ENCODE measurements around the gene SHISA5. TPM values are rescaled to one million over a fixed set of nuclear protein-coding genes. Genes with fewer than 3 reads are reported as not detected.
A peak's percentile ranks its signal among the peaks of the same experiment; 100 is the strongest.

Gene SHISA5
- total RNA-seq, 3 donors from 2014 or later (not counting 1 experiment from before 2014, with no cell fraction given), result 211 to 237 (median 218) TPM

GRCh38 chr3:48505146-48505545, 1.2 kb upstream of the SHISA5 start:
- H3K4me1 Mint-ChIP-seq, result peaks cover 14 to 47% of the 10 kb centered on the region in 2 donors
- no peaks in the 10 kb centered on the region for H3K36me3 ChIP-seq (ENCODE audit: control insufficient read depth, insufficient read depth, low read length)
- no peaks in the 10 kb centered on the region for H3K27me3 ChIP-seq (ENCODE audit: control insufficient read depth, insufficient read depth, low read length)
- H3K4me3 ChIP-seq (ENCODE audit: low read length), result no peak overlapping the region
- no peak for TF ChIP-seq CTCF (IDR thresholded peaks at IDR 0.05)
- ATAC-seq (no peak), DNase-seq (no peak)
- no peaks in the 10 kb centered on the region for H3K27me3 Mint-ChIP-seq (ENCODE audit: low read depth in 2 of 2)
- WGBS (ENCODE audit: insufficient coverage), result 98% methylated on average over 2 of the region's 2 CpGs
- H3K4me1 ChIP-seq (ENCODE audit: control insufficient read depth, insufficient read depth, low read length), result peaks cover 31% of the 10 kb centered on the region
- no peaks in the 10 kb centered on the region for H3K9me3 Mint-ChIP-seq
- no peaks in the 10 kb centered on the region for H3K36me3 Mint-ChIP-seq
- no peaks in the 10 kb centered on the region for H3K9me3 ChIP-seq (ENCODE audit: control insufficient read depth, insufficient read depth, low read length)
- H3K27ac Mint-ChIP-seq, result peak overlapping the region in 1 of 2 donors; percentile 88
- peak overlapping the region; percentile 84 for H3K4me3 Mint-ChIP-seq
- intact Hi-C loops (cut with micrococcal nuclease), result loop anchor here (5.0 kb wide), 1 partner anchor 38 kb away; a partner anchor contains a TSS
- no peak overlapping the region for H3K27ac ChIP-seq (ENCODE audit: low read length)

- Histone ChIP-seq H3K36me3 (ENCODE audit: control insufficient read depth, insufficient read depth, low read length) (no peaks in the 10 kb centered on the region), H3K9me3 (ENCODE audit: control insufficient read depth, insufficient read depth, low read length) (no peaks in the 10 kb centered on the region), H3K4me1 (ENCODE audit: control insufficient read depth, insufficient read depth, low read length) (peaks cover 31% of the 10 kb centered on the region), H3K4me3 (ENCODE audit: low read length) (peak overlapping the region; percentile 53), H3K27me3 (ENCODE audit: control insufficient read depth, insufficient read depth, low read length) (no peaks in the 10 kb centered on the region), H3K27ac (ENCODE audit: low read length) (peak overlapping the region; percentile 64)
- TF ChIP-seq CTCF (IDR thresholded peaks at IDR 0.05), result no peak
- no peaks in the 10 kb centered on the region for H3K27me3 Mint-ChIP-seq (ENCODE audit: low read depth in 2 of 2)
- intact Hi-C loops (cut with micrococcal nuclease), result no loop called here
- peak overlapping the region; percentile 78 to 88 for H3K27ac Mint-ChIP-seq
- H3K4me1 Mint-ChIP-seq, result peaks cover 14 to 49% of the 10 kb centered on the region in 2 donors
- peak in 1 of 2 donors; percentile 26 for DNase-seq
- H3K4me3 Mint-ChIP-seq, result peak overlapping the region; percentile 84
- no peaks in the 10 kb centered on the region for H3K36me3 Mint-ChIP-seq
- no peaks in the 10 kb centered on the region for H3K9me3 Mint-ChIP-seq
- 14% methylated on average over 26 of the region's 26 CpGs for WGBS (ENCODE audit: insufficient coverage)
- ATAC-seq, result peak in 2 of 3 donors; percentile 1 to 10
These were observed 448 bp downstream of the SHISA5 start for GRCh38 chr3:48503401-48504050.

- H3K27ac Mint-ChIP-seq, result peak overlapping the region; percentile 78 to 88
- H3K36me3 ChIP-seq (ENCODE audit: control insufficient read depth, insufficient read depth, low read length), result no peaks in the 10 kb centered on the region
- H3K27me3 Mint-ChIP-seq (ENCODE audit: low read depth in 2 of 2), result no peaks in the 10 kb centered on the region
- peaks cover 29% of the 10 kb centered on the region for H3K4me1 ChIP-seq (ENCODE audit: control insufficient read depth, insufficient read depth, low read length)
- no peak overlapping the region for H3K4me3 ChIP-seq (ENCODE audit: low read length)
- ATAC-seq, result no peak
- H3K27me3 ChIP-seq (ENCODE audit: control insufficient read depth, insufficient read depth, low read length), result no peaks in the 10 kb centered on the region
- H3K9me3 Mint-ChIP-seq, result no peaks in the 10 kb centered on the region
- H3K4me1 Mint-ChIP-seq, result peaks cover 12 to 47% of the 10 kb centered on the region in 2 donors
- H3K36me3 Mint-ChIP-seq, result no peaks in the 10 kb centered on the region
- no peak for TF ChIP-seq CTCF (IDR thresholded peaks at IDR 0.05)
- intact Hi-C loops (cut with micrococcal nuclease), result no loop called here
- DNase-seq, result no peak
- H3K4me3 Mint-ChIP-seq, result peak overlapping the region; percentile 84
- H3K27ac ChIP-seq (ENCODE audit: low read length), result no peak overlapping the region
- WGBS (ENCODE audit: insufficient coverage), result 95% methylated on average over 6 of the region's 6 CpGs
- H3K9me3 ChIP-seq (ENCODE audit: control insufficient read depth, insufficient read depth, low read length), result no peaks in the 10 kb centered on the region
These were observed 1.2 kb downstream of the SHISA5 start for GRCh38 chr3:48502728-48503168.
